Spleen (tissue), 7 donors: ENCODE data around the gene IQGAP1.

Source experiments
- POLR2AphosphoS5 ChIP-seq, 3 donors: sonication (generic); formaldehyde crosslinking; IDR thresholded peaks; one replicate each; pipeline ENCODE4 v1.5.1; 2017; ENCODE audit warnings: antibody characterized with exemption in 3 of 3
- TF ChIP-seq, protein P1 (sequence below), 11 experiments: fragments of 200-600 bp in 7 of 11; fragments of 450-650 bp in 4 of 11; sonication (generic) in 4 of 11; IDR thresholded peaks in 8 of 11; conservative IDR thresholded peaks in 3 of 11; 1 replicate in 7 of 11; 2 replicates in 4 of 11; pipeline versions ENCODE4 v1.4.0 to v1.8.0; 2016 to 2021; ENCODE audit warnings: antibody characterized with exemption in 11 of 11, inconsistent platforms in 4 of 11, mild to moderate bottlenecking in 1 of 11
- donor health status: DM: no; HTN: no; CAD: no; lungs with moderate emphysema.
- donor health status: DM: no; HTN: no; CAD: no.
- donor health status: DM: no; HTN: no; CAD: no.

DNA sequence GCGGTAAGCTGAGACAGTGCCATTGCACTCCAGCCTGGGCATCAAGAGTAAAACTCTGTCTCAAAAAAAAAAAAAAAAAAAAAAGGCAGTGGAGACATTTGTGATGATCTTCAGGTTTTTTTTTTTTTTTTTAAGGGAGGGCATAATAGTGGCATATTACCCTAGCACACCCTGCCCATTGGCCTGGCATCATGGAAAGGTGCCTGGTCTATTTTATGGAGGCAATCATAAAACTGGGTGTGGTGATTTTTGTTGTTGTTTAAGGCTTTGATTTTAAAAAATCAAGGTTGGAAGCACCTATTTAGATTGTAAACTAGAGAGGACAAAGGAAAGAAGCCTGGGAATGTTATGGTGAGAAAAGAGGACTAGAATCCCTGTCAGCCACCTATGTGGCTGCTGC, 6.0 kb downstream of the IQGAP1 start:
- TF ChIP-seq, protein P1, sequence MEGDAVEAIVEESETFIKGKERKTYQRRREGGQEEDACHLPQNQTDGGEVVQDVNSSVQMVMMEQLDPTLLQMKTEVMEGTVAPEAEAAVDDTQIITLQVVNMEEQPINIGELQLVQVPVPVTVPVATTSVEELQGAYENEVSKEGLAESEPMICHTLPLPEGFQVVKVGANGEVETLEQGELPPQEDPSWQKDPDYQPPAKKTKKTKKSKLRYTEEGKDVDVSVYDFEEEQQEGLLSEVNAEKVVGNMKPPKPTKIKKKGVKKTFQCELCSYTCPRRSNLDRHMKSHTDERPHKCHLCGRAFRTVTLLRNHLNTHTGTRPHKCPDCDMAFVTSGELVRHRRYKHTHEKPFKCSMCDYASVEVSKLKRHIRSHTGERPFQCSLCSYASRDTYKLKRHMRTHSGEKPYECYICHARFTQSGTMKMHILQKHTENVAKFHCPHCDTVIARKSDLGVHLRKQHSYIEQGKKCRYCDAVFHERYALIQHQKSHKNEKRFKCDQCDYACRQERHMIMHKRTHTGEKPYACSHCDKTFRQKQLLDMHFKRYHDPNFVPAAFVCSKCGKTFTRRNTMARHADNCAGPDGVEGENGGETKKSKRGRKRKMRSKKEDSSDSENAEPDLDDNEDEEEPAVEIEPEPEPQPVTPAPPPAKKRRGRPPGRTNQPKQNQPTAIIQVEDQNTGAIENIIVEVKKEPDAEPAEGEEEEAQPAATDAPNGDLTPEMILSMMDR (IDR thresholded peaks at IDR 0.05 in 8 of 11, conservative IDR thresholded peaks at IDR 0.05 in 3 of 11), result no peak
- no peak for TF ChIP-seq POLR2AphosphoS5 (IDR thresholded peaks at IDR 0.05)
